Breast epithelium (tissue), 3 donors: ENCODE results near the gene AHCYL2.

Source experiments
- POLR2A ChIP-seq: fragments of 450-650 bp; IDR thresholded peaks from one replicate; pipeline ENCODE4 v1.6.1; 2016; ENCODE audit warnings: antibody characterized with exemption, mild to moderate bottlenecking, moderate library complexity
- POLR2AphosphoS5 ChIP-seq, 3 donors: sonication (generic); formaldehyde crosslinking; IDR thresholded peaks; one replicate each; pipeline ENCODE4 v1.6.1; 2017; ENCODE audit warnings: antibody characterized with exemption in 3 of 3

GRCh38 chr7:129341212-129341611, 116.4 kb downstream of the AHCYL2 start:
- TF ChIP-seq POLR2A (no peak), POLR2AphosphoS5 (IDR thresholded peaks at IDR 0.05) (no peak)
